Mesendoderm (in vitro differentiated cells): ENCODE results near the gene PKIG.

ENCODE experiments used
- DNase-seq: peaks from one replicate; pipeline ENCODE4 v3.0.0; 2013
- H2AK5ac ChIP-seq: 2 replicates; pipeline ENCODE4 v1.6.1; 2013; ENCODE audit warnings: low read length, inconsistent platforms
- H2BK120ac ChIP-seq: 2 replicates; pipeline ENCODE4 v1.6.1; 2013; ENCODE audit warnings: low read depth, mild to moderate bottlenecking, low read length, moderate library complexity, mixed read lengths
- H2BK15ac ChIP-seq: replicated peaks from 2 replicates; pipeline ENCODE4 v1.6.1; 2013; ENCODE audit warnings: low read depth, mild to moderate bottlenecking, moderate library complexity
- H2BK5ac ChIP-seq: 2 replicates; pipeline ENCODE4 v1.6.1; 2013; ENCODE audit warnings: low read length, inconsistent platforms
- H3K18ac ChIP-seq: 2 replicates; pipeline ENCODE4 v1.6.1; 2013; ENCODE audit warnings: mild to moderate bottlenecking, low read length, mixed read lengths
- H3K23ac ChIP-seq: one replicate; pipeline ENCODE4 v1.6.1; 2013; ENCODE audit warnings: low read length
- H3K27ac ChIP-seq: 2 replicates; pipeline ENCODE4 v1.5.1; 2013; ENCODE audit warnings: low read depth, mild to moderate bottlenecking, inconsistent platforms, low read length, moderate library complexity
- H3K27me3 ChIP-seq: 2 replicates; pipeline ENCODE4 v1.6.1; 2013; ENCODE audit warnings: low read length, control low read depth, mild to moderate bottlenecking, inconsistent platforms; ENCODE audit not compliant: insufficient read depth, poor library complexity
- H3K36me3 ChIP-seq: 2 replicates; pipeline ENCODE4 v1.6.1; 2013; ENCODE audit warnings: low read length, inconsistent platforms; ENCODE audit not compliant: control insufficient read depth, insufficient read depth
- H3K4ac ChIP-seq: one replicate; pipeline ENCODE4 v1.6.1; 2013; ENCODE audit warnings: low read depth, mild to moderate bottlenecking, low read length, moderate library complexity
- H3K4me1 ChIP-seq: 2 replicates; pipeline ENCODE4 v1.6.1; 2013; ENCODE audit warnings: low read depth, low read length, inconsistent platforms; ENCODE audit not compliant: control insufficient read depth
- H3K4me2 ChIP-seq: 2 replicates; pipeline ENCODE4 v1.6.1; 2013; ENCODE audit warnings: low read length
- H3K4me3 ChIP-seq: 2 replicates; pipeline ENCODE4 v1.5.1; 2013; ENCODE audit warnings: mild to moderate bottlenecking, low read length
- H3K56ac ChIP-seq: one replicate; pipeline ENCODE4 v1.6.1; 2013; ENCODE audit warnings: low read length
- H3K79me1 ChIP-seq: 2 replicates; pipeline ENCODE4 v1.6.1; 2013; ENCODE audit warnings: low read length, inconsistent platforms
- H3K79me2 ChIP-seq: 2 replicates; pipeline ENCODE4 v1.6.1; 2013; ENCODE audit warnings: mild to moderate bottlenecking, low read length; ENCODE audit not compliant: control insufficient read depth, insufficient read depth
- H3K9ac ChIP-seq: 2 replicates; pipeline ENCODE4 v1.6.1; 2013; ENCODE audit warnings: low read length, inconsistent platforms
- H4K5ac ChIP-seq: one replicate; pipeline ENCODE4 v1.6.1; 2013; ENCODE audit warnings: low read length
- H4K8ac ChIP-seq: one replicate; pipeline ENCODE4 v1.6.1; 2013; ENCODE audit warnings: low read depth, mild to moderate bottlenecking, control low read depth, low read length, moderate library complexity
- WGBS: extraction: QIAGEN DNeasy Blood & Tissue Kit; methylation state at CpG from one replicate; pipeline ENCODE4 v1.1.7; 2013; ENCODE audit warnings: low lambda C conversion rate, missing lambda C conversion rate; ENCODE audit not compliant: insufficient coverage; ENCODE audit errors: extremely low coverage; 5-methylcytosine and 5-hydroxymethylcytosine counted together

PKIG gene

DNA sequence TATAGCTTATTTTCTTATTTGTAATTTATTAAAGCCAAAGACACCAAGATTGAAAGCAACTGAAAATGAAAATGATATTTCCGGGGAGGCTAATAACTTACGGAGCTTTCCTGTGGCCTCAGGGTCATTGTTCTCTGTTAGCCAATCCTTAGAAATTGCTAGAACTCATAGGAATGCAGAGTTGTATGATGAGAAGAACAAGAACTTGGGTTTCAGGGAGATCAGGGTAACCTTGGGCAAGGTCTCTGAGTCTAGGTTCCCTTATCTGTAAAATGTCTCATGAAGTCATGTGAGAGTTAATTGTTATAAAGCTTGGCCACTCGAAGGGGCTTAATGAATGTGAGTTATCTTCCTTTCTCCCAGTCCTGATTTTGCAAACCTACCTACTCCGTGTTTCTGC lies 40.4 kb upstream of the PKIG start:
- WGBS, result no CpG with 5 or more reads among the region's 4 CpGs
- Histone ChIP-seq H3K4me3 (no peak overlapping the region), H2AK5ac (no peak overlapping the region), H3K79me1 (no peaks in the 10 kb centered on the region), H3K18ac (no peak overlapping the region), H3K27ac (no peak overlapping the region), H3K23ac (no peak overlapping the region), H2BK5ac (no peak overlapping the region), H4K8ac (no peak overlapping the region), H3K9ac (no peak overlapping the region), H4K5ac (no peak overlapping the region), H3K56ac (no peak overlapping the region), H2BK120ac (no peak overlapping the region), H3K27me3 (no peaks in the 10 kb centered on the region), H3K36me3 (no peaks in the 10 kb centered on the region), H3K79me2 (no peaks in the 10 kb centered on the region), H3K4me1 (no peaks in the 10 kb centered on the region), H3K4me2 (no peak overlapping the region), H2BK15ac (no peak overlapping the region), H3K4ac (no peak overlapping the region)
- DNase-seq, result no peak

DNA sequence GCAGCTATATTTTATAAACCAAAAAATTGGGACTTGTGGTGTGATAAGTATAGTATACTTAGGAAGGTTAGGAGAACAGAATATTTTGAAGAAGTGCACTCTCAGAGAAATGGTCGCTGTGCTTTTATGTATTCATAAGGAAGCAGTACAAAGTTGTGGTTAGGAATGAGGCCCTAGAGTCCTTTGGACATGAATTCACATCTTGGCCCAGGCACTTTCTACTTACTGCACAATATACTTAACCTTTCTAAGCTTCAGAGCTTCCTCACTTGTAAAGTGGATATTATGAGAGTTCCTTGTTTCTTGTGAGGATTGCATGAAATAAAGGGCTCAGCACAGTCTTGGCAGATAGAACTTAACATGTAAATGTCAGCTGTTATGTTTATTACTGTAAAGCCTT lies 39.5 kb upstream of the PKIG start:
- no peak overlapping the region for H3K4me2 ChIP-seq
- H3K4me1 ChIP-seq, result no peaks in the 10 kb centered on the region
- no CpG with 5 or more reads among the region's 1 CpG for WGBS
- no peak overlapping the region for H2AK5ac ChIP-seq
- H2BK15ac ChIP-seq, result no peak overlapping the region
- H2BK120ac ChIP-seq, result no peak overlapping the region
- no peak overlapping the region for H3K4ac ChIP-seq
- H2BK5ac ChIP-seq, result no peak overlapping the region
- no peak overlapping the region for H3K27ac ChIP-seq
- no peak for DNase-seq
- no peak overlapping the region for H4K8ac ChIP-seq
- peaks cover 3% of the 10 kb centered on the region for H3K79me1 ChIP-seq
- H3K23ac ChIP-seq, result no peak overlapping the region
- H3K4me3 ChIP-seq, result no peak overlapping the region
- no peak overlapping the region for H3K18ac ChIP-seq
- H3K56ac ChIP-seq, result no peak overlapping the region
- H3K27me3 ChIP-seq, result no peaks in the 10 kb centered on the region
- H4K5ac ChIP-seq, result no peak overlapping the region
- no peak overlapping the region for H3K9ac ChIP-seq
- no peaks in the 10 kb centered on the region for H3K36me3 ChIP-seq
- no peaks in the 10 kb centered on the region for H3K79me2 ChIP-seq

DNA sequence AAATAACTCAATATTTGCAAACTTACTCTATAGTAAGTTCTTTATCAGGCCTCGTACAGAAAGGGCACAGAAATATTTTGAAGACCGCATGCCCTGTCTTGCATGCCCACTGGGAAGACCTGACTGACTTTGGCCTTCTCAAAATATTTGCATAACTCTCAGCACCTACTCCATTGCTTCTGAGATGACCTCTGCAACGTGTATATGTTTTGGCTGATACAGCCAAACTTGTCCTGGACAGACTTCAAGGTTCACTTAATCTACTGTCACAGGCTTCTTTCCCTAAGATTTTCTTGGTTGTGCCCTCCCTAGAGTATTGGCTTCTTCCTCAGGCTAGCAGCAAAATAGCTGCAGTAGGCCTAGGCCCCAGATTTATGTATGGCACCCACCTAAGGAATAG lies 39.0 kb upstream of the PKIG start:
- no peaks in the 10 kb centered on the region for H3K27me3 ChIP-seq
- DNase-seq, result no peak
- no peak overlapping the region for H3K4me3 ChIP-seq
- H3K79me1 ChIP-seq, result peaks cover 3% of the 10 kb centered on the region
- H3K27ac ChIP-seq, result no peak overlapping the region
- no peak overlapping the region for H3K4ac ChIP-seq
- H3K56ac ChIP-seq, result no peak overlapping the region
- no peak overlapping the region for H4K5ac ChIP-seq
- no peak overlapping the region for H4K8ac ChIP-seq
- no peaks in the 10 kb centered on the region for H3K79me2 ChIP-seq
- H2BK5ac ChIP-seq, result no peak overlapping the region
- H3K4me1 ChIP-seq, result no peaks in the 10 kb centered on the region
- H2AK5ac ChIP-seq, result no peak overlapping the region
- no peak overlapping the region for H3K9ac ChIP-seq
- H3K36me3 ChIP-seq, result no peaks in the 10 kb centered on the region
- no CpG with 5 or more reads among the region's 3 CpGs for WGBS
- H3K23ac ChIP-seq, result no peak overlapping the region
- H3K18ac ChIP-seq, result no peak overlapping the region
- no peak overlapping the region for H3K4me2 ChIP-seq
- H2BK120ac ChIP-seq, result no peak overlapping the region
- no peak overlapping the region for H2BK15ac ChIP-seq

DNA sequence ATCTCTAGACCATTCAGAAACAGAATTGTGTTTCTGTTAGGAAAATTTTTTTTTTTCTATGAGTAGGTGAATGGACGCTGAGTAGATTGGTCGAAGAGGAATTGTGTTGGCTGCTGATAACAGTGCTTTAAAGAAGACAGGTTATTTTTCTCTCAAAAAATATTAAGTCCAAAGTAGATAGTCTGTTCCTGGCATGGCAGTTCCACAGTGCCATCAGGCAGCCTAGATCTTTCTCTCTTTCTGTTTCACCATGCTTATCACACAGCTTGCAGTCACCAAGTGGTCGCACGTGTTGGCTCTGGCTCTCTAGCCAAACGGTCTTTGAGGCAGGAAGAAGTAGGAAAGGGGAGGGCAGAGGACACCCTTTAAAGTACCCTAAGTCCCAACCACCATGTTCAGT lies 38.1 kb upstream of the PKIG start:
- no peak for DNase-seq

DNA sequence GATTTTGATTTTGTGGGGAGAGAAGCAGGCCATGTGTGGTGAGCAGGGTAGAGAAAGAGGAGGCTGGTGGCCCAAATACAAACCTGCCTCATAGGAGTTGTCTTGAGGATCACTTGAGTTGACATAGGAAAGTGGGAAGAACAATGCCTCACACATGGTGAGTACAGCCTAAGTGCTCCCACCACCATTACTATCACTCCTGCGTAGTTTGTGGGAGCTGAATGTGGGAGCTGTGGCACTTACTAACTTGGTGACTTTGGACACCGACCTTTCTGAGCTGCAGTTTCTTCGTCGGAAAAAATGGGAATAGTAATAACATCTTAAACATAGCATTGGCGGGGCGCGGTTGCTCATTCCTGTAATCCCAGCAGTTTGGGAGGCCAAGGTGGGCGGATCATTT lies 35.0 kb upstream of the PKIG start:
- H3K4me3 ChIP-seq, result no peak overlapping the region
- no peak for DNase-seq
- H3K23ac ChIP-seq, result no peak overlapping the region
- H4K8ac ChIP-seq, result no peak overlapping the region
- H3K56ac ChIP-seq, result no peak overlapping the region
- H3K27me3 ChIP-seq, result no peaks in the 10 kb centered on the region
- H3K4me1 ChIP-seq, result no peaks in the 10 kb centered on the region
- H2BK5ac ChIP-seq, result no peak overlapping the region
- H3K4ac ChIP-seq, result no peak overlapping the region
- peaks cover 3% of the 10 kb centered on the region for H3K79me1 ChIP-seq
- no peak overlapping the region for H4K5ac ChIP-seq
- H3K9ac ChIP-seq, result no peak overlapping the region
- no CpG with 5 or more reads among the region's 8 CpGs for WGBS
- no peaks in the 10 kb centered on the region for H3K79me2 ChIP-seq
- no peak overlapping the region for H2BK120ac ChIP-seq
- H3K4me2 ChIP-seq, result no peak overlapping the region
- H2BK15ac ChIP-seq, result no peak overlapping the region
- H3K36me3 ChIP-seq, result no peaks in the 10 kb centered on the region
- no peak overlapping the region for H3K27ac ChIP-seq
- H3K18ac ChIP-seq, result no peak overlapping the region
- H2AK5ac ChIP-seq, result no peak overlapping the region

More for the DNA sequence above, 38.1 kb upstream of the PKIG start:
- Histone ChIP-seq H4K8ac (no peak overlapping the region), H3K4me2 (no peak overlapping the region), H3K23ac (no peak overlapping the region), H2BK5ac (no peak overlapping the region), H3K9ac (no peak overlapping the region), H2BK120ac (no peak overlapping the region), H3K56ac (no peak overlapping the region), H2AK5ac (no peak overlapping the region), H3K27ac (no peak overlapping the region), H3K79me1 (peaks cover 3% of the 10 kb centered on the region), H3K27me3 (no peaks in the 10 kb centered on the region), H3K4ac (no peak overlapping the region), H3K4me3 (no peak overlapping the region), H2BK15ac (no peak overlapping the region), H3K79me2 (no peaks in the 10 kb centered on the region), H3K36me3 (no peaks in the 10 kb centered on the region), H4K5ac (no peak overlapping the region), H3K18ac (no peak overlapping the region), H3K4me1 (no peaks in the 10 kb centered on the region)
- no CpG with 5 or more reads among the region's 5 CpGs for WGBS

DNA sequence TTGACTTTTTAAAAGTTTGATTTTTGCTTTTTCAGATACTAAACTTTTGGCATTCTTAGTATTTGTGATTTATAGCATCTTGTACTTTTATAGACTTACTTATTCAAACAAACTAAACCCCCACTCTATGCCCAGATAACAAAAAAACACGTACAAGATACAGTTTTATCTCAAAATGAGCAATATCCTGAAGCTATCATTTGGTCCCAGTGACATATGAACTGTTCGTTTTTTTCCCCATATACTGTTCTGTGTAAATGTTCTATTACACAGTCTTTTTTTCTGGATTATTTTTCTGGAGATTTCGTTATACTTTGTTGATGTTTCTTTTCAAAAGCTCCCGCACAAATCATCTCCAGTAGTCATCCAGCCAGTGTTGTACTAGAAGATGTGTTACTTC lies 33.3 kb upstream of the PKIG start:
- Histone ChIP-seq H3K56ac (peak overlapping the region; percentile 30), H2BK15ac (no peak overlapping the region), H3K4me1 (peaks cover 3% of the 10 kb centered on the region), H3K4ac (no peak overlapping the region), H3K9ac (no peak overlapping the region), H3K18ac (no peak overlapping the region), H4K5ac (no peak overlapping the region), H2BK5ac (no peak overlapping the region), H3K4me3 (no peak overlapping the region), H2BK120ac (no peak overlapping the region), H3K27ac (no peak overlapping the region), H4K8ac (no peak overlapping the region), H3K79me2 (no peaks in the 10 kb centered on the region), H3K27me3 (no peaks in the 10 kb centered on the region), H3K4me2 (no peak overlapping the region), H3K79me1 (peaks cover 4% of the 10 kb centered on the region), H3K36me3 (no peaks in the 10 kb centered on the region), H3K23ac (no peak overlapping the region), H2AK5ac (no peak overlapping the region)
- no CpG with 5 or more reads among the region's 4 CpGs for WGBS
- DNase-seq, result no peak
